ENCODE data around the gene FAM187B. TPM values are rescaled to one million over a fixed set of nuclear protein-coding genes. Genes with fewer than 3 reads are reported as not detected.

FAM187B gene
- total and polyA plus RNA-seq, 2 of the 8 experiments (the other 6 are each of a cell fraction or from before 2014, with no cell fraction given) = not detected

- no peak for TF ChIP-seq CHD7 (IDR thresholded peaks at IDR 0.05; ENCODE audit: insufficient replicate concordance, low read length)
- TF ChIP-seq HDAC6 (IDR thresholded peaks at IDR 0.05; ENCODE audit: low read depth, low read length) = no peak
Observed at GRCh38 chr19:35195830-35196229, 32.7 kb downstream of the FAM187B start (continued).
